Ishikawa (cell line): ENCODE measurements around the gene TRIO.

Experiments
- CEBPB ChIP-seq: IDR thresholded peaks from 2 replicates; pipeline ENCODE4 v1.6.1; 2012
- CREB1 ChIP-seq: IDR thresholded peaks from 2 replicates; pipeline ENCODE4 v1.6.1; 2012; ENCODE audit warnings: low read depth
- EGR1 ChIP-seq: IDR thresholded peaks from 2 replicates; pipeline ENCODE4 v1.6.1; 2012
- EP300 ChIP-seq: IDR thresholded peaks from 2 replicates; pipeline ENCODE4 v1.6.1; 2012; ENCODE audit warnings: borderline replicate concordance
- MAX ChIP-seq: IDR thresholded peaks from 2 replicates; pipeline ENCODE4 v1.6.1; 2012
- NFIC ChIP-seq: IDR thresholded peaks from 2 replicates; pipeline ENCODE4 v1.6.1; 2012
- RAD21 ChIP-seq: IDR thresholded peaks from 2 replicates; pipeline ENCODE4 v1.6.1; 2012; ENCODE audit warnings: low read depth
- REST ChIP-seq: IDR thresholded peaks from 2 replicates; pipeline ENCODE4 v1.6.1; 2012; ENCODE audit warnings: low read depth, mild to moderate bottlenecking
- TAF1 ChIP-seq: IDR thresholded peaks from 2 replicates; pipeline ENCODE4 v1.6.1; 2012; ENCODE audit warnings: low read depth, mild to moderate bottlenecking
- TCF12 ChIP-seq: IDR thresholded peaks from 2 replicates; pipeline ENCODE4 v1.6.1; 2012; ENCODE audit warnings: low read depth
- TEAD4 ChIP-seq: IDR thresholded peaks from 2 replicates; pipeline ENCODE4 v1.6.1; 2012
- USF1 ChIP-seq: IDR thresholded peaks from 2 replicates; pipeline ENCODE4 v1.6.1; 2012
- YY1 ChIP-seq: IDR thresholded peaks from 2 replicates; pipeline ENCODE4 v1.6.1; 2012; ENCODE audit warnings: low read depth
- ZBTB7A ChIP-seq: IDR thresholded peaks from 2 replicates; pipeline ENCODE4 v1.6.1; 2012; ENCODE audit warnings: low read depth

TRIO gene

GRCh38 chr5:14301186-14301585 is 158.0 kb downstream of the TRIO start:
- no peak for TF ChIP-seq TEAD4
- TF ChIP-seq TAF1, result no peak
- no peak for TF ChIP-seq CEBPB
- TF ChIP-seq TCF12, result no peak

GRCh38 chr5:14302330-14302729 is 159.2 kb downstream of the TRIO start:
- TF ChIP-seq EP300 (no peak), REST (no peak), NFIC (no peak), CREB1 (no peak), USF1 (no peak), CEBPB (no peak), RAD21 (no peak), ZBTB7A (no peak)

- TF ChIP-seq MAX (no peak), REST (no peak), RAD21 (no peak)
These were observed 161.9 kb downstream of the TRIO start for GRCh38 chr5:14305045-14305444.

- TF ChIP-seq USF1, result no peak
- no peak for TF ChIP-seq REST
- no peak for TF ChIP-seq YY1
- no peak for TF ChIP-seq EP300
- no peak for TF ChIP-seq ZBTB7A
These were observed 163.2 kb downstream of the TRIO start for GRCh38 chr5:14306329-14306815.

- TF ChIP-seq CREB1 (no peak), ZBTB7A (no peak), YY1 (no peak)
These were observed 165.4 kb downstream of the TRIO start for GRCh38 chr5:14308384-14309154.

GRCh38 chr5:14309199-14309598 is 166.1 kb downstream of the TRIO start:
- no peak for TF ChIP-seq MAX
- TF ChIP-seq CREB1, result no peak
- TF ChIP-seq TAF1, result no peak
- TF ChIP-seq EGR1, result no peak
- TF ChIP-seq TEAD4, result no peak
- no peak for TF ChIP-seq EP300
- TF ChIP-seq USF1, result no peak
- no peak for TF ChIP-seq CEBPB
- TF ChIP-seq YY1, result no peak
